Activated T-helper 1 cell treated with anti-CD3 and anti-CD28 coated beads, Interleukin-12 subunit alpha, Interleukin-12 subunit beta, Interleukin-2, Interleukin-4 antibody, amounts not matched to agents 30 ng/mL and 10 ng/mL and 1 ng/mL, durations not matched to agents 14 hours and 24 hours and 36 hours (primary cell): ENCODE data around the gene UBA6. TPM values are rescaled to one million over a fixed set of nuclear protein-coding genes. Genes with fewer than 3 reads are reported as not detected.
A peak's percentile ranks its signal among the peaks of the same experiment; 100 is the strongest.
"Not testable (repeated sequence)": the region's sequence is repeated elsewhere in the genome, so short reads cannot be mapped to it uniquely, and the experiment has no call there.

Experiments used
- DNase-seq: peaks from one replicate; pipeline ENCODE4 v3.0.0; 2021; ENCODE audit warnings: low spot score
- H3K27ac Mint-ChIP-seq: one replicate; pipeline ENCODE4 v1.8.0; 2021; ENCODE audit warnings: mild to moderate bottlenecking, mixed read lengths
- H3K27me3 Mint-ChIP-seq: one replicate; pipeline ENCODE4 v1.8.0; 2022; ENCODE audit warnings: mild to moderate bottlenecking, moderate library complexity, mixed read lengths; ENCODE audit not compliant: insufficient read depth
- H3K36me3 Mint-ChIP-seq: one replicate; pipeline ENCODE4 v1.8.0; 2021; ENCODE audit warnings: low read depth, mixed read lengths
- H3K4me1 Mint-ChIP-seq: one replicate; pipeline ENCODE4 v1.8.0; 2021; ENCODE audit warnings: low read depth, mixed read lengths
- H3K4me3 Mint-ChIP-seq: one replicate; pipeline ENCODE4 v1.8.0; 2021; ENCODE audit warnings: mild to moderate bottlenecking, moderate library complexity, mixed read lengths
- H3K9me3 Mint-ChIP-seq: one replicate; pipeline ENCODE4 v1.8.0; 2021; ENCODE audit warnings: mixed read lengths
- intact Hi-C: fragments of 100-400 bp; cut with micrococcal nuclease; formaldehyde crosslinking; loops from one replicate; pipeline ENCODE4 v1.15.1; 2024
- total RNA-seq: library from RNA; stranded (reverse); gene quantifications from 2 replicates; pipeline ENCODE4 v1.2.3, GENCODE V29; 2022

UBA6 gene
- total RNA-seq: 78.2 and 78.5 TPM in 2 replicates

DNA sequence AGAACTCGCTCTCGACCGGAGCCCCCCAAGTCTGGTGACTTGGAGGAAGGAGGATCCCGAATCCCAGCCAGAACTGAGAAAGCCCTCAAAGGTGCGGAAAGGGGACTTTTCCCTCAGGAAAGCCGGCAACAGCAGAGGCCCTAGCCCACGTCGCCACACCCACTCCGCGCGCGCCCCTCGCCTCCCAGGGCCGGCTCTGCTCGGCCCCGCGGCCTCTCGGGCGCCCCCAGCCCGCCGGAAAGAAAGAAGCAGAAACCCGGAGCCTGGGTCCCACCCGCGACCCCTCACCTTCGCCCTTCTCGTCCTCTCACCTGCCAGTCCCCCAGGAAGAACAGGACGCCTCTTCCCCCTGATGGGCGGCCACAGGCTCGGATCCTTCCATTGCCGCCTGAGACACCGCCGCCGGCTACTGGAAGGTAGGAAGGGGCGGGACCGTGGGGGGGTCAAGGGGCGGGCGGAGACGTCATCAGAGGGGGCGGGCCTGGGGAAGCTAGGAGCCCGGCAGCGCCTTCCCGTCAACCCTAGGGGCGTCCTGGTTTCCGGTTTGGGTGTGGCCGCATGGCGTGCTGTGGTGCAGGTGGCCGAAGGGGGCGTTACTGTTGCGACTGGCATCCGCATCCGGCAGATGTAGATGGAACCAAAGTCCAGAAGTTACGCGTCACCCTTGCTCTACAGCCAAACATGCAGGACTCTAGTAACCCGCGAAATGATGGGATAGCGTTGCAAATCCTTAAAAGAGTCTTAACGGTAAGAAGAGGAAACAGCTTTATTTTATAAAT lies at the start of gene UBA6:
Gene UBA6 (minus strand): TSS at position 418 of the 779 bp plus-strand sequence. CDS start 36 bp downstream, at position 382.
- H3K4me3 Mint-ChIP-seq: peak within 1 kb of the TSS; percentile 99
- DNase-seq: peak; percentile 94
- H3K27ac Mint-ChIP-seq: peak within 1 kb of the TSS; percentile 96
- peaks cover 68% of the 10 kb centered on the region for H3K4me1 Mint-ChIP-seq
- H3K9me3 Mint-ChIP-seq: peaks cover 11% of the 10 kb centered on the region
- no peaks in the 10 kb centered on the region for H3K27me3 Mint-ChIP-seq
- intact Hi-C loops: loop anchor here (1.0 to 2.0 kb wide), 9 partner anchors 14 to 649 kb away; partner anchors contain the start of genes CENPC and YTHDC1
- H3K36me3 Mint-ChIP-seq: peaks cover 28% of the 10 kb centered on the region

DNA sequence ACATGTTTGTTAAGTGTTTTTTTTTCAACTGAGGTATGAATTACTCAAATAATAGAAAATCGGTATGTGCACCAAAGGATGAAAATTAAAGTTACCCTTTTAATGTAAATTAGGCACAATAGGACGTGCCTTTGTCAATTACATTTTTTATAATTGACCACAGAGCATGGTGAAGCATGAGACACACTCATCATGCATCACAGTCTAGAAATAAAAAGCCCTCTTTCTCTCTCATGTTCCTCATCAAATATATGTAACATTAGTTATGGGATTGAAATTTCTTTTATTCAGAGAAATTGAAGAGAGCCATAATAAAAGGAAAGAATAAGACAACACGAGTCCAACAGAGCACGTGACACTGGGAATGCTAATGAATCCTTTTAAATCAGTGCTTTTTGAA lies 49.7 kb upstream of the UBA6 start:
- no peaks in the 10 kb centered on the region for H3K27me3 Mint-ChIP-seq
- H3K36me3 Mint-ChIP-seq: no peaks in the 10 kb centered on the region
- intact Hi-C loops: no loop called here
- H3K27ac Mint-ChIP-seq: no peak overlapping the region
- no peak for DNase-seq
- no peak overlapping the region for H3K4me3 Mint-ChIP-seq
- no peaks in the 10 kb centered on the region for H3K9me3 Mint-ChIP-seq
- H3K4me1 Mint-ChIP-seq: peaks cover 9% of the 10 kb centered on the region

DNA sequence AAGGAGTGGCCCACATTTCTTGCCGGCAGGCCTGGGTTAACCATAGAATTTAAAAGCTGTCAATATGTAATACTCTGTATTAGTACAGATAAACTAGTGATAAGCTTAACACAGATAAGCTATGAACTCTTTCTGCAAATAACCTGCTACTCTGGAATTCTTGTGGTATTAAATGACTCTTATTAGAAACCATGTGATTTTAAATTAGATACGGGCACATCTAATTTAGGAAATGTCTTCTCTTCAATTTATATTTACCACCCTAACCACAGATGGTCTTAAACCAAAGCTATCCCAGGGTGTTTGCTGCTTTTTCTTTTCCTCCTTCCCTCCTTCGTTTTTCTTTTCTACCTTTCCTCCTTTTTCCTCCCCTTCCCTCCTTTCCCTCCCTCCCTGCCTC lies 48.3 kb upstream of the UBA6 start:
- Mint-ChIP-seq H3K27ac (no peak overlapping the region), H3K9me3 (no peaks in the 10 kb centered on the region), H3K4me3 (no peak overlapping the region), H3K4me1 (peaks cover 9% of the 10 kb centered on the region), H3K27me3 (no peaks in the 10 kb centered on the region), H3K36me3 (no peaks in the 10 kb centered on the region)
- no peak for DNase-seq
- intact Hi-C loops: loop anchor here (10.0 kb wide), 1 partner anchor 166 kb away; no protein-coding TSS in a partner anchor

DNA sequence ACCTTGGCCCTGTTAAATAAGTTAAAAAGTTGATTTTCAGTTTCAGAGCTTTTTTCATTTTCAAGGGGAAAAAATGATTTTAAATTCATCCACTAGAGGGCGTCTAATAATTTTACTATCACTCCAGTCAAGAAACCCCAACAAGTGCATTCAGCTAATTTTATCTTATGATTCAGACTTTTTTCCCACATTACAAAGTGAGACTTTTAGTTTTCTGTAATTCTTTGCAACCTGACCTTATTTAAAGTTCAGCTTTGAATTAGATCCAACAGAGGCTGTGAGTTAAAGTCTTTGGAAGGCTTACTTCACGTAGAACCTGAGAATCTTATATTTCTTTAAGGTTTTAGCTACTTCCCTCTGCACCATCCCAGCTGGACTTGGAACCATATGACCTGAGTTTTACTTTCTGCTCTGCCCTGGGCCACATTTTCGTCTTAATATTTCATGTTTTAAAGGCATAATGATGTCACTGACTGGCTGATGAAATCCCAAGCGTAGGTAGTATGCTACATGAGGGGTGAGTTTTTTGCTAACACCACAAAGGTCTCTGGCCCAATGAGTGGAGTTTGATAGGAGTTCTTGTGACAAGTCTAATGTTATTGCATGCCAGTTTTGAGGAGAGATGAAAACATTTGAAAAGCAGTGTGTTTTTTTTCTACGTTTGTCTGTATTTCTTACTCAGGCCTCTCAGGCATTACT lies 46.0 kb upstream of the UBA6 start:
- H3K9me3 Mint-ChIP-seq: no peaks in the 10 kb centered on the region
- no peak overlapping the region for H3K4me3 Mint-ChIP-seq
- intact Hi-C loops: loop anchor here (1.0 to 10.0 kb wide), 4 partner anchors 46 to 428 kb away; partner anchors contain the start of genes CENPC and UBA6
- DNase-seq: no peak
- no peaks in the 10 kb centered on the region for H3K27me3 Mint-ChIP-seq
- peaks cover 13% of the 10 kb centered on the region for H3K4me1 Mint-ChIP-seq
- H3K27ac Mint-ChIP-seq: no peak overlapping the region
- H3K36me3 Mint-ChIP-seq: peaks cover 2% of the 10 kb centered on the region

- H3K4me3 Mint-ChIP-seq: no peak overlapping the region
- no peak for DNase-seq
- intact Hi-C loops: loop anchor here (10.0 kb wide), 1 partner anchor 170 kb away; no protein-coding TSS in a partner anchor
- peaks cover 16% of the 10 kb centered on the region for H3K4me1 Mint-ChIP-seq
- peaks cover 2% of the 10 kb centered on the region for H3K36me3 Mint-ChIP-seq
- H3K27ac Mint-ChIP-seq: no peak overlapping the region
- H3K9me3 Mint-ChIP-seq: no peaks in the 10 kb centered on the region
- no peaks in the 10 kb centered on the region for H3K27me3 Mint-ChIP-seq
Measured at GRCh38 chr4:67744561-67745283, 43.8 kb upstream of the UBA6 start.

- no peak for DNase-seq
- Mint-ChIP-seq H3K27me3 (no peaks in the 10 kb centered on the region), H3K4me3 (no peak overlapping the region), H3K36me3 (peaks cover 2% of the 10 kb centered on the region), H3K27ac (no peak overlapping the region), H3K9me3 (no peaks in the 10 kb centered on the region), H3K4me1 (peaks cover 16% of the 10 kb centered on the region)
- intact Hi-C loops: loop anchor here (10.0 kb wide), 1 partner anchor 172 kb away; no protein-coding TSS in a partner anchor
Measured at GRCh38 chr4:67743194-67743593, 42.2 kb upstream of the UBA6 start.

DNA sequence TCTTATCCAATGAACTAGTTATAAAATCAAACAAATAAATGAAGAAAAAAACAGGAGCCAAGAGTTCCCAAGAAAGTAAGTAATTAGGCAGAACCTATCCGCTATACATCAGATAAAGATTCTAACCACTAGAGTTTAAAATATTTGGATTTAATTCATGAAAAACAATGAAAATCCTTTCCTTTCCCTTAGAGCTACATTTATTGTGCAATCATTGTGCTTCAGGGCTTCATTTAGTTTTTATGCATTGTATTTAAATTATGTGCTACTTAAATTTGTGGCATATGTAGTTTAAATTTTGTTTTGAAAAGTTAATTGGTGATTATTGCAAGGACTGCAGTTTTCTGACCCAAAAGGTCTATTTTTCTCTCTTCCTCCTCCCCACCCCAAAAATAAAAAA lies 35.3 kb upstream of the UBA6 start:
- no peak for DNase-seq
- Mint-ChIP-seq H3K4me3 (no peak overlapping the region), H3K27me3 (no peaks in the 10 kb centered on the region), H3K36me3 (peaks cover 3% of the 10 kb centered on the region), H3K9me3 (no peaks in the 10 kb centered on the region), H3K27ac (no peak overlapping the region), H3K4me1 (no peaks in the 10 kb centered on the region)
- intact Hi-C loops: no loop called here

- Mint-ChIP-seq H3K27ac (no peak overlapping the region), H3K9me3 (no peaks in the 10 kb centered on the region), H3K4me1 (no peaks in the 10 kb centered on the region), H3K4me3 (no peak overlapping the region), H3K36me3 (peaks cover 3% of the 10 kb centered on the region), H3K27me3 (no peaks in the 10 kb centered on the region)
- DNase-seq: no peak
- intact Hi-C loops: no loop called here
Measured at GRCh38 chr4:67735325-67735724, 34.4 kb upstream of the UBA6 start.

DNA sequence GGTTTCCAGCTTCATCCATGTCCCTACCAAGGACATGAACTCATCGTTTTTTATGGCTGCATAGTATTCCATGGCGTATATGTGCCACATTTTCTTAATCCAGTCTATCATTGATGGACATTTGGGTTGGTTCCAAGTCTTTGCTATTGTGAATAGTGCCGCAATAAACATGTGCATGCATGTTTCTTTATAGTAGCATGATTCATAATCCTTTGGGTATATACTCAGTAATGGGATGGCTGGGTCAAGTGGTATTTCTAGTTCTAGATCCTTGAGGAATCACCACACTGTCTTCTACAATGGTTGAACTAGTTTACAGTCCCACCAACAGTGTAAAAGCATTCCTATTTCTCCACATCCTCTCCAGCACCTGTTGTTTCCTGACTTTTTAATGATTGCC lies 29.6 kb upstream of the UBA6 start:
- Mint-ChIP-seq H3K4me1 (peaks cover 11% of the 10 kb centered on the region), H3K36me3 (peaks cover 11% of the 10 kb centered on the region)
- H3K27ac Mint-ChIP-seq, intact Hi-C loops, H3K4me3 Mint-ChIP-seq, H3K27me3 Mint-ChIP-seq, DNase-seq, H3K9me3 Mint-ChIP-seq: not testable (repeated sequence)

DNA sequence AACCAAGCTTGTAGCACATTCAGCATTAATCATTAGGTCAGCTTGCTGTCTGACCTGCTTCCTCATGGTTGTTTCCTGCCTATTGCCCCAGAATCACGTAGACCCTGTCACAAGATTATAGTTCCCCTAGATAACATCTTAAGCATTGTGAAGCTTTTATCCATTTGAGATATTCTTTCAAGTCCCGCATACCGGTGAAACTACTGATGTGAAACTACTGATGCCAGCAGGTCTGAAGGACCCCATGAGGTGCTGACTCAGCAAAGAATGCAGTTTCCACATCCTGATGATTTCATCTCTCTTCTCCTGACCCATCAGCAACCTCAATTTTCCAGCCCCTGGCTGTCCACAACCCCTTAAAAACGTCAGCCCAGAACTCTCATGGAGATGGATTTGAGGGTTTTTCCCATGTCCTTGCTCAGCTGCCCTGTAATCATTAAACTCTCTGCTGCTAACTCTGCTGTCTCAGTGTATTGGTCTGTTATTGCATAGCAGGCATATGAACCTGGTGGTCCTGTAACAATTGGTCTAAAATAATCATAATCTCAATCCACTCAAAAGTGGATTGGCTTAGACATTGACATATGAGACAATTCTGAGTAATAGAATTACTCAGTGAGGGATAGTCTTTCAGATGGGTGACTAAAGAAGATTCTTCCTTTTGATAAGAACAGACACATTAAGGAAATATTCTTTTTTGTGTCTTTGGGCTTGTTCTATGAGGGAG lies 26.3 kb upstream of the UBA6 start:
- intact Hi-C loops: no loop called here
- Mint-ChIP-seq H3K9me3 (no peaks in the 10 kb centered on the region), H3K27ac (peak overlapping the region; percentile 4), H3K27me3 (no peaks in the 10 kb centered on the region), H3K36me3 (peaks cover 13% of the 10 kb centered on the region), H3K4me3 (no peak overlapping the region), H3K4me1 (peaks cover 11% of the 10 kb centered on the region)
- no peak for DNase-seq

GRCh38 chr4:67725981-67726380 lies 25.0 kb upstream of the UBA6 start:
- intact Hi-C loops: no loop called here

DNA sequence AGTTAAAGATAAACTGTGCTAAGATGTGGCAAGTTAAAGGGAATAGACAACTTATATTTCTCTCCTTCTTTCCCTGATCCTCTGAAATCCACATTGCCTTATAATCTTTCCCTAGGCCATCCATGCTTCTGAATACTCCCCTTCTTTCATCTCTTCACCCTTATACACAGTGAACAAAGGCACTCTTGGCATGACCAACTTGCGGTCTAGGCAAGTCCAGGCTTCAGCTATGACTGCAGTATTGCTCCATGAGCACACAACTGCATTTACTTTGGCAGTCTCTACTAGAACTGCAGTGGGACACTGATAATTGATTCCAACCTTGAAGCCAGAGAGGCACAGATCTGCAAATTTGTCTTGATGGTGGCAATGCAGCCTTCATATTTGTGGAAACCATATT lies 24.2 kb upstream of the UBA6 start:
- H3K27ac Mint-ChIP-seq: no peak overlapping the region
- H3K27me3 Mint-ChIP-seq: no peaks in the 10 kb centered on the region
- no peak overlapping the region for H3K4me3 Mint-ChIP-seq
- DNase-seq: no peak
- peaks cover 23% of the 10 kb centered on the region for H3K4me1 Mint-ChIP-seq
- peaks cover 4% of the 10 kb centered on the region for H3K9me3 Mint-ChIP-seq
- peaks cover 20% of the 10 kb centered on the region for H3K36me3 Mint-ChIP-seq
- intact Hi-C loops: no loop called here

More at GRCh38 chr4:67725981-67726380, 25.0 kb upstream of the UBA6 start:
- Mint-ChIP-seq H3K4me1 (peaks cover 17% of the 10 kb centered on the region), H3K27me3 (no peaks in the 10 kb centered on the region), H3K36me3 (peaks cover 20% of the 10 kb centered on the region), H3K27ac (no peak overlapping the region), H3K9me3 (peaks cover 4% of the 10 kb centered on the region), H3K4me3 (no peak overlapping the region)
- DNase-seq: no peak
